Measurements from ENCODE around the gene CFAP410.

CFAP410 gene

DNA sequence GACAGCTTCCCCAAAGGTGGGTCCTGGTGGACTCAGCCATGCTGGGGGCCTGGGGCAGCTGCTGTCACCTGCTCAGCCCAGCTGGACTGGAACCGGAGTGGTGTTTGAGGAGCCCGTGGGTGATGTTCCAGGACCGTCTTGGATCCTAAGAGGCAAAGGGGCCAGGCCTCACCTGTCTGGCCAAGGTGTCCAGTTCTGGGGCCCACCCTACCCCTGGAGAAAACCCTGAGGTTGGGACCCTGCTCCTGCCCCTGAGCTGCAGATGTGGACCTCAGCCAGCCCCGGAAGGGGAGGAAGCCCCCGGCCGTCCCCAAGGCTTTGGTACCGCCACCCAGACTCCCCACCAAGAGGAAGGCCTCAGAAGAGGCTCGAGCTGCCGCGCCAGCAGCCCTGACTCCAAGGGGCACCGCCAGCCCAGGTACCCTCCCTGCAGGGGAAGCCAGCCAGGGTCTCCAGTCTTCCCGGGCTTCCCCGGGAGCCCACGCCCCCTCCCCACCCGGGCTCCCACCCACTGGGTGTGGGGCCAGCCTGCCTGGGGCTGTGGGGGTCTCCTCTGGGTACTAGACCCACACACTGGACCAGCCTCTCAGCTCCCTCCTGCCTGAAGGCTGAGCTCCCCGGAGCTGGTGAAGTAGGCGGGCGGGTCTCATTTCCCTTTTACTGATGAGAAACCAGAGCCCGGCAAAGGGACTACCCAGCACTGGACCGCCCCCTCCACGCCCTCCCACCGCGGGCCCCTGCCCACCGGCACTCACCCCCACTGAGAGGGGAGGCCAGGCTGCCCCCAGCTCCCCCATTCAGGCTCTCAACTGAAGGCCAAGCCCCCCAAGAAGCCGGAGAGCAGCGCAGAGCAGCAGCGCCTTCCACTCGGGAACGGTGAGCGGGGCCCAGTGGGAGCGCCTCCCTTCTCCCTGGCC, 52.2 kb downstream of the CFAP410 start:
- TF ChIP-seq TEAD4 (IDR thresholded peaks at IDR 0.05) (no peak), TCF12 (IDR thresholded peaks at IDR 0.05; ENCODE audit: low read depth) (no peak), RAD21 (IDR thresholded peaks at IDR 0.05; ENCODE audit: low read depth) (no peak), NFIC (IDR thresholded peaks at IDR 0.05) (no peak), EGR1 (IDR thresholded peaks at IDR 0.05) (no peak), EP300 (IDR thresholded peaks at IDR 0.05; ENCODE audit: borderline replicate concordance) (no peak), FOXM1 (IDR thresholded peaks at IDR 0.05; ENCODE audit: borderline replicate concordance, low read depth) (no peak), ZBTB7A (IDR thresholded peaks at IDR 0.05; ENCODE audit: low read depth) (no peak), CREB1 (IDR thresholded peaks at IDR 0.05; ENCODE audit: low read depth) (no peak), TAF1 (IDR thresholded peaks at IDR 0.05; ENCODE audit: low read depth) (no peak), CEBPB (IDR thresholded peaks at IDR 0.05) (no peak), YY1 (IDR thresholded peaks at IDR 0.05; ENCODE audit: low read depth) (no peak)
- TF ChIP-seq, protein P1, sequence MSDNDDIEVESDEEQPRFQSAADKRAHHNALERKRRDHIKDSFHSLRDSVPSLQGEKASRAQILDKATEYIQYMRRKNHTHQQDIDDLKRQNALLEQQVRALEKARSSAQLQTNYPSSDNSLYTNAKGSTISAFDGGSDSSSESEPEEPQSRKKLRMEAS (IDR thresholded peaks at IDR 0.05), result no peak
- TF ChIP-seq, protein P2, sequence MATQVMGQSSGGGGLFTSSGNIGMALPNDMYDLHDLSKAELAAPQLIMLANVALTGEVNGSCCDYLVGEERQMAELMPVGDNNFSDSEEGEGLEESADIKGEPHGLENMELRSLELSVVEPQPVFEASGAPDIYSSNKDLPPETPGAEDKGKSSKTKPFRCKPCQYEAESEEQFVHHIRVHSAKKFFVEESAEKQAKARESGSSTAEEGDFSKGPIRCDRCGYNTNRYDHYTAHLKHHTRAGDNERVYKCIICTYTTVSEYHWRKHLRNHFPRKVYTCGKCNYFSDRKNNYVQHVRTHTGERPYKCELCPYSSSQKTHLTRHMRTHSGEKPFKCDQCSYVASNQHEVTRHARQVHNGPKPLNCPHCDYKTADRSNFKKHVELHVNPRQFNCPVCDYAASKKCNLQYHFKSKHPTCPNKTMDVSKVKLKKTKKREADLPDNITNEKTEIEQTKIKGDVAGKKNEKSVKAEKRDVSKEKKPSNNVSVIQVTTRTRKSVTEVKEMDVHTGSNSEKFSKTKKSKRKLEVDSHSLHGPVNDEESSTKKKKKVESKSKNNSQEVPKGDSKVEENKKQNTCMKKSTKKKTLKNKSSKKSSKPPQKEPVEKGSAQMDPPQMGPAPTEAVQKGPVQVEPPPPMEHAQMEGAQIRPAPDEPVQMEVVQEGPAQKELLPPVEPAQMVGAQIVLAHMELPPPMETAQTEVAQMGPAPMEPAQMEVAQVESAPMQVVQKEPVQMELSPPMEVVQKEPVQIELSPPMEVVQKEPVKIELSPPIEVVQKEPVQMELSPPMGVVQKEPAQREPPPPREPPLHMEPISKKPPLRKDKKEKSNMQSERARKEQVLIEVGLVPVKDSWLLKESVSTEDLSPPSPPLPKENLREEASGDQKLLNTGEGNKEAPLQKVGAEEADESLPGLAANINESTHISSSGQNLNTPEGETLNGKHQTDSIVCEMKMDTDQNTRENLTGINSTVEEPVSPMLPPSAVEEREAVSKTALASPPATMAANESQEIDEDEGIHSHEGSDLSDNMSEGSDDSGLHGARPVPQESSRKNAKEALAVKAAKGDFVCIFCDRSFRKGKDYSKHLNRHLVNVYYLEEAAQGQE (IDR thresholded peaks at IDR 0.05; ENCODE audit: low read depth), result no peak
- TF ChIP-seq, protein P3, sequence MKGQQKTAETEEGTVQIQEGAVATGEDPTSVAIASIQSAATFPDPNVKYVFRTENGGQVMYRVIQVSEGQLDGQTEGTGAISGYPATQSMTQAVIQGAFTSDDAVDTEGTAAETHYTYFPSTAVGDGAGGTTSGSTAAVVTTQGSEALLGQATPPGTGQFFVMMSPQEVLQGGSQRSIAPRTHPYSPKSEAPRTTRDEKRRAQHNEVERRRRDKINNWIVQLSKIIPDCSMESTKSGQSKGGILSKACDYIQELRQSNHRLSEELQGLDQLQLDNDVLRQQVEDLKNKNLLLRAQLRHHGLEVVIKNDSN (IDR thresholded peaks at IDR 0.05), result no peak

- TF ChIP-seq TEAD4 (IDR thresholded peaks at IDR 0.05) (no peak), TAF1 (IDR thresholded peaks at IDR 0.05; ENCODE audit: low read depth) (no peak), TCF12 (IDR thresholded peaks at IDR 0.05; ENCODE audit: low read depth) (no peak), FOXM1 (IDR thresholded peaks at IDR 0.05; ENCODE audit: borderline replicate concordance, low read depth) (no peak), CEBPB (IDR thresholded peaks at IDR 0.05) (no peak), EGR1 (IDR thresholded peaks at IDR 0.05) (no peak), YY1 (IDR thresholded peaks at IDR 0.05; ENCODE audit: low read depth) (no peak), NFIC (IDR thresholded peaks at IDR 0.05) (no peak), CREB1 (IDR thresholded peaks at IDR 0.05; ENCODE audit: low read depth) (no peak), RAD21 (IDR thresholded peaks at IDR 0.05; ENCODE audit: low read depth) (no peak), ZBTB7A (IDR thresholded peaks at IDR 0.05; ENCODE audit: low read depth) (no peak), EP300 (IDR thresholded peaks at IDR 0.05; ENCODE audit: borderline replicate concordance) (no peak)
- TF ChIP-seq, protein P1 (IDR thresholded peaks at IDR 0.05), result no peak
- TF ChIP-seq, protein P3 (IDR thresholded peaks at IDR 0.05), result no peak
- TF ChIP-seq, protein P2 (IDR thresholded peaks at IDR 0.05; ENCODE audit: low read depth), result no peak
Observed at GRCh38 chr21:44286086-44286715, 53.0 kb downstream of the CFAP410 start.

GRCh38 chr21:44285138-44285992, 53.8 kb downstream of the CFAP410 start, which contains the start of gene AIRE:
AIRE (plus strand) TSS chr21:44285876; CDS start chr21:44286007, 131 bp downstream.
- TF ChIP-seq EP300 (IDR thresholded peaks at IDR 0.05; ENCODE audit: borderline replicate concordance) (no peak), FOXM1 (IDR thresholded peaks at IDR 0.05; ENCODE audit: borderline replicate concordance, low read depth) (no peak), NFIC (IDR thresholded peaks at IDR 0.05) (no peak), ZBTB7A (IDR thresholded peaks at IDR 0.05; ENCODE audit: low read depth) (no peak), CEBPB (IDR thresholded peaks at IDR 0.05) (no peak), TCF12 (IDR thresholded peaks at IDR 0.05; ENCODE audit: low read depth) (no peak), TEAD4 (IDR thresholded peaks at IDR 0.05) (no peak), RAD21 (IDR thresholded peaks at IDR 0.05; ENCODE audit: low read depth) (no peak), EGR1 (IDR thresholded peaks at IDR 0.05) (no peak), YY1 (IDR thresholded peaks at IDR 0.05; ENCODE audit: low read depth) (no peak), CREB1 (IDR thresholded peaks at IDR 0.05; ENCODE audit: low read depth) (no peak), TAF1 (IDR thresholded peaks at IDR 0.05; ENCODE audit: low read depth) (no peak)
- TF ChIP-seq, protein P2 (IDR thresholded peaks at IDR 0.05; ENCODE audit: low read depth), result no peak
- TF ChIP-seq, protein P1 (IDR thresholded peaks at IDR 0.05), result no peak
- TF ChIP-seq, protein P3 (IDR thresholded peaks at IDR 0.05), result no peak
